ENCODE results near the gene SGSM2.
A peak's percentile ranks its signal among the peaks of the same experiment; 100 is the strongest.

SGSM2 gene

DNA sequence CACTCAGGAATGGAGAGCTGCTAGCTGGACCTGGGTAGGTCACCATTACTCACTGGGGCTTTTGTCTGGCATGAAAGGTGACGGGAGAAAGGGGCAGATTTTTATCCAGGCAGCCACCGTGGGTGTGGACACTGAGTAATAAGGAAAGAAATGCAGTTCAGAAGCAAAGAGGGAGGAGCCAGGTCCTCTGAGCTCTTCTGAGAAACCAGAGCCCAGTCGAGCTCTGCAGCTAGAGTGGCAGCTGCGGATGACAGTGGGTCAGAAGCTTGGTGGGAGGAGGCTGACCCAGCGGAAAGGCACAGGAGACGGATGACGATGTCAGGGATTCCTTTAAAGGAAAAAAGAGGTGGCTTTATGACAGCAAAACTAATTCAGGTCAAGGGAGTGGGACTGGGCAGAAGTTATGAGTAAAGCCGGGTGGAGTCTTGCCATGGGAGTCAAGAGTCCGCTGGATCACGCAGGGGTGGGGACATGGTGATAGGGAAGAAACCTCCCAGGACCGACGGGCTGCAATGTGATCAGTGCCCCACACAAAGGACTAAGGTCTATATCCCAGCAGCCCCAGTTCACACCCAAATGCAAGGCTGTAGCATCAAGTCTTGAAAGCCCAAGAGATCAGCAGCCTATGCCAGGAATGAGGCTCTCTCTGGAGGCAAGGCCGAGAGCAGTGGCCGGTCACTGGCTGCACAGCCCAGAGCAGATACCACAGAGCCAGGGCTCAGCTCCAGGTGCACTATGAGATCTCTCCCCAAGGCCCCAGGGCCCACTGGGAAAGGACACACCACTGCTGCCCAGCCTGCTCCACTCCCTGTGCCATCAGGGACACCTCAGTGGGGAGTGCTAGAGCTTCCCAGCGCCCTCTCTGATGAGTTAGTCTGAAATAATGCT lies 69.8 kb downstream of the SGSM2 start:
- peak overlapping the region; percentile 88 to 89 for H3K27ac ChIP-seq
- TF ChIP-seq, protein P1, sequence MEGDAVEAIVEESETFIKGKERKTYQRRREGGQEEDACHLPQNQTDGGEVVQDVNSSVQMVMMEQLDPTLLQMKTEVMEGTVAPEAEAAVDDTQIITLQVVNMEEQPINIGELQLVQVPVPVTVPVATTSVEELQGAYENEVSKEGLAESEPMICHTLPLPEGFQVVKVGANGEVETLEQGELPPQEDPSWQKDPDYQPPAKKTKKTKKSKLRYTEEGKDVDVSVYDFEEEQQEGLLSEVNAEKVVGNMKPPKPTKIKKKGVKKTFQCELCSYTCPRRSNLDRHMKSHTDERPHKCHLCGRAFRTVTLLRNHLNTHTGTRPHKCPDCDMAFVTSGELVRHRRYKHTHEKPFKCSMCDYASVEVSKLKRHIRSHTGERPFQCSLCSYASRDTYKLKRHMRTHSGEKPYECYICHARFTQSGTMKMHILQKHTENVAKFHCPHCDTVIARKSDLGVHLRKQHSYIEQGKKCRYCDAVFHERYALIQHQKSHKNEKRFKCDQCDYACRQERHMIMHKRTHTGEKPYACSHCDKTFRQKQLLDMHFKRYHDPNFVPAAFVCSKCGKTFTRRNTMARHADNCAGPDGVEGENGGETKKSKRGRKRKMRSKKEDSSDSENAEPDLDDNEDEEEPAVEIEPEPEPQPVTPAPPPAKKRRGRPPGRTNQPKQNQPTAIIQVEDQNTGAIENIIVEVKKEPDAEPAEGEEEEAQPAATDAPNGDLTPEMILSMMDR (IDR thresholded peaks at IDR 0.05), result no peak
- DNase-seq (ENCODE audit: low spot score), result peak; percentile 94
- H3K4me3 ChIP-seq, result peak overlapping the region; percentile 35

DNA sequence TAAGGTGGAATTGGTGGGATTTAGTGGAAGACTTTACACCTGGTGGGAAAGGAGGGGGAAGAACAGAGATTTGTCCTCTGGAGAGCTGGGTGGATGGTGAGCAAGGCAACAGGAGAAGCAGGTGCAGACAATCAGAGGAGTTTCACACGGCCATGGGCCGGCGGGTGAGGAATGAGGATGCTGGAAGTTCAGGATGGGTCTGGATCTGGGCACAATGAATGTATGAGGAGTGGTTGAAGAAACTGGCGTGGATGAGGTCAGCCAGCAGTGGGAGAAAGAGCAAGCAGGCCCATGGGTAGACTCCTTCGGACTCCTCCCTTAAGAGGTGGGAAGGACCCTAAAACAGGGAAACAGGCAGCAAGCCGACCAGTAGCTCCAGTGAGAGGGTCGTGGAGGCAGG lies 73.7 kb downstream of the SGSM2 start:
- Histone ChIP-seq H3K4me3 (no peak overlapping the region), H3K27ac (no peak overlapping the region)
- DNase-seq (ENCODE audit: low spot score), result no peak
- TF ChIP-seq, protein P1 (IDR thresholded peaks at IDR 0.05), result no peak

DNA sequence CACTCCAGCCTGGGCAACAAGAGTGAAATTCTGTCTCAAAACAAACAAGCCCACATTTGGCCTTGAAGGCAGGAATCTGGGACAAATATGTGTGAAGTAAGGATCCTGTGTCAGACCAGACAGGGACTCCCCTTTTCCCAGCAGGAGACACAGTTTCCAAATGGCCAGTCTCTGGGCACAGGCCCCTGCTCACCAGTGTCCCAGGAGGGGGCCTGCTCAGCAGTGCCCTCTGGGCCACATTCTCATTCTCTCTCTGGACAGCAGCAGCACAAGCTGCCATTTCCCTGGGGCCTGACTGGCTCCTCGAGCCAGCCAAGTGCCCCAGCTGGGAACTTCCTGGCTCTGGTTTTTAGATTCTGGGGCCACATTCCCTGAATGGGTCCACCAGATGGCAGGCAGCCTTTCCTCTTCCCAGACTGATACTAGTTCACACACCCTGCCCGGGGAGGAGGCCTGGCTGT lies 75.3 kb downstream of the SGSM2 start:
- TF ChIP-seq, protein P1 (IDR thresholded peaks at IDR 0.05), result no peak
- no peak overlapping the region for H3K4me3 ChIP-seq
- no peak for DNase-seq (ENCODE audit: low spot score)
- peak overlapping the region; percentile 54 to 84 for H3K27ac ChIP-seq

DNA sequence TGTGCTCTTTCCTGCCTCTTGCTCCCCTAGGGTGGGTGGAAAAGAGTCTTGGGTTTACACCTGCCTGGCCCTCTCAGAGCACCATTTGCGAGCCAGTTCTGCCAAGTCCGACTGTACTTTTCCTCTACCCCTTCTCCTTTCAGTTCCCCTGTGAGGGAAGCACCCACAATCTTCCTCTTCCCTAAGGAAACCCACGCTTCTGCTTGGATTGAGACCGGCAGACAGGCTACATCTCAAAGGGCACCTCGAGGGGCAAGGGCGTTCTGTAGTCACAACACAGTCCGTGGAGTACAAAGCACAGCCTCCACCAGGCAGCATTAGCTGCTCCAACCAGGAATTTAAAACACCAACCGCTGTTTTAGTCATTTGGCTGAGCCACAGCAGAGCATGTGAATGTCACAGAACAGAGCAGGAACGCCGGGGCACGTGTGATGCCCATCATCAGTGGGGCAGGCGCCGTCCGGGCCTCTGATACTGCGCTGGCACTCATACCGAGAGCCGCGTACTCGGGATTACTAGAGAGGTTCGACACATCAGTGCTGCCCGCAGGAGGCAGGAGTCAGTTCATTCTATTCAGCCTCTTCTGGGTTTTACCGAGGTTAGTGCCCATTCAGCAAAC lies 77.3 kb downstream of the SGSM2 start:
- Histone ChIP-seq H3K27ac (peak overlapping the region in 1 of 2 donors; percentile 41), H3K4me3 (no peak overlapping the region)
- TF ChIP-seq, protein P1 (IDR thresholded peaks at IDR 0.05), result no peak
- no peak for DNase-seq (ENCODE audit: low spot score)

DNA sequence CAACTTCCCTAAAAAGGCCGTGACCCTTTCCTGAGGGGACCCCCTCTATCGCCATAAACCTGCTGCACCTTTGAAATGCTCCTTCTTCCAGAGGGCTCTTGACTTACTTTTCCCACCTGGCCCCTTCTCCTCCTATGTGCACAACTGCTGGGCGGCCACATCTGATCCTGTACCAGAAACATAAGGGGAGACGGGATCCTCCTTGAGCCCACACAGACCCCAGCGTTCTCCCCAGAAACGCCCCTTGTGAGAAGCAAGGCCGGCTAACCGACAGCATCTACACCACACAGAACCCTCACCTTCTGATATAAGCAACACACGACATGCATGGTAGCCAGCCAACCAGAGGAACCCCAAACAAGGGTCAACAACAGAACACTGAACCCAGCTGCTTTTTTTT lies 77.8 kb downstream of the SGSM2 start:
- TF ChIP-seq, protein P1 (IDR thresholded peaks at IDR 0.05), result no peak
- Histone ChIP-seq H3K27ac (no peak overlapping the region), H3K4me3 (no peak overlapping the region)
- DNase-seq (ENCODE audit: low spot score), result no peak

DNA sequence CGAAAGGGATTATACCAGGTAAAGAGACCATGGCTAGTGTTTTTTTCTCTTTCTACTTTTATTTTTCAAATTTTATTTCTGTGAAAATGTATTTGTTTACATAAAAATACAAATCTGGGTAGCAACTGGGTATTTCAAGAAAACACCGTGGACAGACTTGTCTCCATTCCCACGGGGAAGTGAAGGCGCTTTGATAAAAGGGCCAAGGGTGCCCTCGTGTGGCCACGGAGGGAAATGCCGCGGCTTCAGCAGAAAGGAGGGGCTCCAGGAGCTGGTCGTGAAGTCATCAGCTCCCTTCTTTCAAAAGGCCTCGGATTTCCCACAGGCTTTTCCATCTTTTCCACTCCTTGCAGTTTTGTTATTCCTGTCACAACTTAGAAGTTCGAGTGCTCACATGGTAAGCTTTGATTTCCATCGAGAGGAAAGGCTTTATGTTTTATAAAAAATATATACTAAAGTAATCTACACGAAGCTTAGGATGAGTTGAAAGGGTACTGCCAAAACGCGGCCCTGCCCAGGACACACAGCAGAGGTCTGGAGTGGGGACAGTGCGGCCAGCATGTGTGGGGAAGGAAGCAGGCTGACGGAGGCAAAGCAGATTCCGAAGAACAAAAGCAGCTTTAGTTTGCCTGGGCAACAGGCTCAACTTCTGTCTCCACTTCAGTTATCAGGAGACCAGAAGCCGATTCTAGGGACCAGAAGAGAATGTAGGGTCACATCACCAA lies 78.9 kb downstream of the SGSM2 start:
- TF ChIP-seq, protein P1 (IDR thresholded peaks at IDR 0.05), result peak; percentile 88
- peak; percentile 94 for DNase-seq (ENCODE audit: low spot score)
- no peak overlapping the region for H3K4me3 ChIP-seq
- peak overlapping the region in 1 of 2 donors; percentile 35 for H3K27ac ChIP-seq

Data from coronary artery (tissue), 2 donors.